SU-DHL-6 (cell line): ENCODE results near the gene DEGS1.

ENCODE experiments used
- EZH2phosphoT487 ChIP-seq: fragments of 200-600 bp; sonication (generic), shearing (Covaris generic); conservative IDR thresholded peaks from 2 replicates; pipeline ENCODE4 v1.6.1; 2018; ENCODE audit warnings: mild to moderate bottlenecking, antibody characterized with exemption, low read length, moderate library complexity, mixed read lengths
- TF ChIP-seq, protein P1 (sequence below): fragments of 200-600 bp; sonication (generic); IDR thresholded peaks from one replicate; pipeline ENCODE4 v1.5.1; 2017; ENCODE audit warnings: antibody characterized with exemption, mild to moderate bottlenecking, low read length, moderate library complexity; ENCODE audit not compliant: insufficient read depth, poor library complexity, severe bottlenecking

DNA sequence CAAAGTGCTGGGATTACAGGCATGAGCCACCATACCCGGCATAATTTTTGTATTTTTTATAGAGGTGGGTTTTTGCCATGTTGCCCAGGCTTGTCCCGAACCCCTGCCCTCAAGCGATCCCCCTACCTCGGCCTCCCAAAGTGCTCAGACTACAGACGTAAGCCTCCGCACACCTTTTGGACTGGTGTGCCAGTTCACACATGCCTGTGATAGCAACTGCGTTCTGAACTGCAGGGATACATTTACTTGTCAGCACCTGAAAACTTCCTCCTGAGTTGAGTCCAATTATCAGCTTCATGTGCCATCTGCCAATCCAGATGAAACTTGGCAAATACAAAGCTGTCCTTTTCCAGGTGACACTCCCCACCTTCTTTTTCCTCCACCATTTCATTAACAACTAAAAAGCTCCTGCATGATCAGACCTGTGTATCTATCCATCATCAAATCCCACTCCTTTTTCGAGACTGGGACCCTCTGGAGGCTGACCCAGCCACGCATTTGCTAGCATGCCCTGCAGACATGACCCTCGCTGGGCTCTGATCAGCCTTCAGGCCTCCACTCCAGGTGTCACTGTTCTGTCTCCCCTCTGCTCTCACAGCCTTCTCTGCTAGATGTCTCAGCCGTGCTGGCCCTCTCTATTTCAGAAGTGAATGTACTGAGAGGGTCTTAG, 2.1 kb upstream of the DEGS1 start:
- TF ChIP-seq, protein P1, sequence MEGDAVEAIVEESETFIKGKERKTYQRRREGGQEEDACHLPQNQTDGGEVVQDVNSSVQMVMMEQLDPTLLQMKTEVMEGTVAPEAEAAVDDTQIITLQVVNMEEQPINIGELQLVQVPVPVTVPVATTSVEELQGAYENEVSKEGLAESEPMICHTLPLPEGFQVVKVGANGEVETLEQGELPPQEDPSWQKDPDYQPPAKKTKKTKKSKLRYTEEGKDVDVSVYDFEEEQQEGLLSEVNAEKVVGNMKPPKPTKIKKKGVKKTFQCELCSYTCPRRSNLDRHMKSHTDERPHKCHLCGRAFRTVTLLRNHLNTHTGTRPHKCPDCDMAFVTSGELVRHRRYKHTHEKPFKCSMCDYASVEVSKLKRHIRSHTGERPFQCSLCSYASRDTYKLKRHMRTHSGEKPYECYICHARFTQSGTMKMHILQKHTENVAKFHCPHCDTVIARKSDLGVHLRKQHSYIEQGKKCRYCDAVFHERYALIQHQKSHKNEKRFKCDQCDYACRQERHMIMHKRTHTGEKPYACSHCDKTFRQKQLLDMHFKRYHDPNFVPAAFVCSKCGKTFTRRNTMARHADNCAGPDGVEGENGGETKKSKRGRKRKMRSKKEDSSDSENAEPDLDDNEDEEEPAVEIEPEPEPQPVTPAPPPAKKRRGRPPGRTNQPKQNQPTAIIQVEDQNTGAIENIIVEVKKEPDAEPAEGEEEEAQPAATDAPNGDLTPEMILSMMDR = no peak
- no peak for TF ChIP-seq EZH2phosphoT487
